NCI-H1105 treated with DMSO at 0.1 percent for 48 hours (cell line): ENCODE data around the gene STRIT1.
A peak's percentile ranks its signal among the peaks of the same experiment; 100 is the strongest.

ENCODE experiments used
- DNase-seq: peaks from one replicate; lab custom pipeline; 2025; lab: John Stamatoyannopoulos, UW

The STRIT1 gene

DNA sequence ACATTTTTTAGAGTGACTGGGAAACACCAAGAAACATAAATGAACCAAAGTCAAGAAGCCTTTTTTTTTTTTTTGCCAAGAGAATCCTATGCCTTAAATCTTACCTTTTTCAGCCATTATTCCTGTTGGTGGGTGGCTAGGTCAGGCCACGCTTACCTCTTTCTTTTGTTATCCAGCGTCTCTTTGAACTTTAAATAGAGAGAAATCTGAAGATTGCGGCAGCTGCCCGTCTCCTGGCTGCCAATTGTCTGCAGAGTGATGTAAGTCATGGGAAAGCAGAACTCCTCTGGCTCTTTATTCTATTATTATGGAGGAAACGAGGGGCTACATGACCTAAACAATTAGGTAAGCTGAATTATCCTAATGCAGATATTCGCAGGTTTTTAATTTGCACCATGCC lies at the start of gene STRIT1:
TSS of gene STRIT1 (minus strand) at position 168 of the 400 bp plus-strand sequence.
- no peak for DNase-seq

DNA sequence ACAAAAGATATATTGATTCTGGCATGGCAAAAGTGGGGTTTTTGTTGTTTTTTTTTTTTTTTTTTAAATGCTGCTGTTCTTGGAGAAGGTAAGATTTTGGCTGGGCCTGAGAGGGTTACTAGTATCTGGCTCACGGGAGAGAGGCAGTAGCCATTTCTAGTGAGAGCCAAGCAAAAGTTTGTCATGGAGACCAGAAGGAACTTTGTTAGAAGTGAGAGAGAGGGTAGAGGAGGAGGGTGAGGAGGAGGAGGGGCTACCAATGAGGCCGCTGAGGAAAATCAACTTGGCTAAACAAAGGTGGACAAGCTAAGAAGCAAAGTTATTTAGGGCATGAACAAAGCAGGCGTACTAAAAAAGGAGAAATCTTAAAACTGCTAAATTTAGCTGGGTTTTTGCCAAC lies 48.9 kb upstream of the STRIT1 start:
- DNase-seq, result no peak

DNA sequence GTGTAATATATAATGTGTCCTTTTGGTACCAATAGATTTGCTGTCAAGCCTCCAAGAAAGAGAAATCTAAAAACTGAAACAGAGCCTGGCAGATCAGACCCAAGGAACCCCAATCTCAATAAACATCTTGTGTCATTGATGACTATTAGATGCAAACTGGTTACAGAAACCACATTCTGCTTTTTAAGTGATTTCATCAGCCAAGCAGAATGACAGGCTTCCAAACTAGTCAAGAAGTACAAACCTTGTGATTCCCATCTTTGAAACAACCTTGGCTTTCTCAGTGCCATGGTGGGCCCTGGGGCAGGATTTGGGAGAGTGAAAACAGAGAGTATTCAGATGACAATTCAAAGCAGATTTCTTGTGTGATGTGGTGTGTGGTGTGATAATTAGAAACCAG lies 45.6 kb upstream of the STRIT1 start:
- DNase-seq, result no peak

DNA sequence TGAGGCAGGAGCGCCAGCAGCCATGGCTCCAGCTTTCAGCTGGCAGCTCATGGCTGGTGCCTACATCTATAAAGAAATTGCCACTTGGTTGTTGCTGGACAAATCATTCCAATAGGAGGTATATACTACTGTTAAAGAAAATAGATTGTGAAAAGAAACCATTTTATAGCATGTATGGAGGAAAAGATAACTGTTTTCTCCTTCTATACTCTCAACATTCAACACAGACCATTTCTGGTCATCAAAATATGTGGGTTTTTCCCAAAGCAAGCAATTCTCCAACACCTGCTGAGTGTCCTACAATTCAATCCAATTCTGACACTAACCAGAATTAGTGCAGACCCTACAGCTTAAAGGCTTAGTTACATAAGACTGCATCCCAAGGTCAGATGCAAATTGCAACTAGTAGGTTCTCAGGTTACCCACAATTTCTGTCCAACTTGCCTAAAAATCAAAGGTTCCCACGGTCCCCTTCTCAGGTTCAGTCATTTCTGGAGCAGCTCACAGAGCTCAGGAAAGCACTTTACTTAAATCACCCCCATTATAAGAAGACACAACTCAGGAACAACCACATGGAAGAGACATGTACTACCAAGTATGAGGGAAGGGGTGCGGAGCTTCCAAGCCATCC lies 42.4 kb upstream of the STRIT1 start:
- DNase-seq, result no peak

DNA sequence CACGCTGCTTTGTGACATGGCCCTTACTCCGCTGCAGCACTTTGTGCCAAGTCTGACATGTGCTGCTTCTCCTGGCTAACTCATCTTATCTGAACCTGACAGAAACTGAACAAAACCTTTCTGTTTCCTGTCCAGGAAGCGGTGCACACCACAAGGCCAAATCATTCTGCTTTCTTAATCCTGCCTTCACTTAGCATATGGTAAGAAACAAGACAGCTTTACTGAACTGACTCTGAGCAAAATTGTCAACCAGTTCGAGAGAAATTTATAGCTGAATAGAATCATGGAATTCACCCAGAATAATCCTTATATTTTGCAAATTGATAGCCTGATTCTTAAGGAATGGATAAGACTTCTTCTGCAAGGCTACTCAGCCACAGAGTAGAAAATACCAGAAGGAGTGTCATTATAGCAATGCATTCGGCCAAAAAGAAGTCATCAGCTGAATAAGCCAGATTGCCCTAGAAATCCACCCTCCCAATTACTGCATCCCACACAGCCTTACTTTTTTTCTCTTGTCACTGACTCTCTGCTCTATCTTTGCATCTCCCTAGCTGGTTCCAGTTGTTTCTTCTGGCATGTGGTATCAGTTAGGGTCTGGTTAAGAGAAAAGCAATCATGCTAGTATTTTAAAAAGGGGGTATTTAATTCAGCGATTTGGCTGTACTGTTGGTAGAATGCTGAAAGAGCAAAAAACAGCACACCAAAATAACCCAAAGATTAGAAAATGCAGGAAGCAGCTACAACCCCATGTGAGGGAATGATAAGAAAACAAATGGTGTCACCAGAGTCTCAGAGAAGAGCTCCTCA lies 41.6 kb upstream of the STRIT1 start:
- no peak for DNase-seq

DNA sequence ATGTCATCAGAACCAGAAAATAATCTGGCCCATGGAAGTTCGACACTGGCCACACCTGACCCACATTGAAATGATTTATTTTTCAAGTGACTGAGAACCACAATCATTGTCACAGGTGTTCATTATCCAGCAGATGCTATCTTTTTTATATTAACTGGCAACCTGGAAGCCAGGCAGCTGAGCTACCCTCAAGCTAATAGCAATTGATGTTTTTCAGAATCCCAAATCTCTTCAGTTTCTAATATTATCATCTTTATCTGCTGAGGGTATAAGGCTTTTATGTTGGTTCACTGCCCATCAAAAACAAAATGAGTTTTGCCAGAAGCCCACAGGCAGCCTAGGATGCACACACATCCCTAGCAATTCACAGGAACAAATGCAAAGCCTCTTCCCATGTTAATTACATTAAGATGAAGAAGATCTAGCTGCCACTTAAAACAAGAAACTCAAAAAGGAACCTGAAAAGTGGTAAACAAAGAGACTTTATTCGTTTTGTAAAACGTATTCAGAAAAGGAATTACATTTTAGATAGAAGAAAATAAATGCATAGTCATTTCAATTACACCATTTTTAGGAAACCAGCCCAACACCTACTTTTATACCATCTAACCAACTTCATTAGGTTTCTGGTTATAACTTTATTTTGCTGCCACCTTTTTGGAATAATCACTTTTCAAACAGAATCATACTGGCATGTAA lies 40.9 kb upstream of the STRIT1 start:
- DNase-seq, result no peak

DNA sequence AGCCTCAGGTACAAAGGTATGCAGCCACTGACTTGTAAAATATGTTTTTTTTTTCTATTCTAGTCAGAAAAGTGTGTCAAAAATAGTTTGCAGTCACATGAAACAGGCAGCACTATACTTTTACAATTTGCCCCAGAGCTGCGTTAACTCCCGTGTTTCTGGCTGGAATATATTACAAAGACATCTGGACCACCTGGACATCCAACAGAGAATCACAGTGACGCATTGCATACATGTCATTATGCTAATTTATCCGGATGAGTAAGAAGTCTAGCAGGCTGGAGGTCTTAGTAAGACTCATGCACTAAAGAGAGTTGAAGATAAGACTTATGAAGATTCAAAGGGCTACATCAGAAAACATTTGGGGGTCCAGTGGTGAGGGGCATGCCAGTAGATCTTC lies 39.2 kb upstream of the STRIT1 start:
- DNase-seq, result no peak

DNA sequence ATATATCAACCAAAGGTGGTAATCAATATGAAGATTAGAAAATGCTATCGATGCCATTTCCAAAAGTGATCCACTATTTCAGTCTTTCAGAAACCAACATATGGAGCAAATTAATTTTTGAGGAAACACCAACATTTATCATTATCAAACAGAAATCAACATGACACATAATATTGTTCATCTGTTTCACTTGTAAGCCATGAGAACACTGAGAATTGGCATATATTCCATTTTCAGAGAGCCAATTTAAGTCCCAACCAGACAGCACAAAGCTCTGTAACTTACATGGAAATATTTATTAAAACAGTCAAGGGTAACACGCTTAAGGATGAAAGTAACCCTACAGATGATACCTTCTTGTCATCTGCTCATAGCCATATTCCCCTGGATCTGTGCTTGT lies 37.6 kb upstream of the STRIT1 start:
- DNase-seq, result no peak

DNA sequence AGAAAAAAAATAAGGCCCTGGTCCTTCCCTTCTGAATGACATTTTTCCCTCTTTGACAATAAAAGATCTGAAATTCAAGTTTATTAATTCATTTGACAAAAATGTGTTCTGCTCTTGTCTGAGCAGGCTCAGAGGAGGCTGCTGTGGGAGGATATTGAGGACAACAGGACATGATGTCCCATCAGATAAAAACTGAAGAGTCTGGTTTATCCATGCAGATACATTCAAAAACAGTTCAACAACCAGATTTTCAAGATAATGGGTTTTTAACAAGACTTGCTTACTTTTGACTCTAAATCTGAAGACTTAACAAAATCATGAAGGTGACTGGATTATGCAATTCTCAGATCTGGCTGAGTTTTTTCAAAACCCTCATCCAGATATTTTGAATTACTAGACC lies 36.9 kb upstream of the STRIT1 start:
- no peak for DNase-seq

DNA sequence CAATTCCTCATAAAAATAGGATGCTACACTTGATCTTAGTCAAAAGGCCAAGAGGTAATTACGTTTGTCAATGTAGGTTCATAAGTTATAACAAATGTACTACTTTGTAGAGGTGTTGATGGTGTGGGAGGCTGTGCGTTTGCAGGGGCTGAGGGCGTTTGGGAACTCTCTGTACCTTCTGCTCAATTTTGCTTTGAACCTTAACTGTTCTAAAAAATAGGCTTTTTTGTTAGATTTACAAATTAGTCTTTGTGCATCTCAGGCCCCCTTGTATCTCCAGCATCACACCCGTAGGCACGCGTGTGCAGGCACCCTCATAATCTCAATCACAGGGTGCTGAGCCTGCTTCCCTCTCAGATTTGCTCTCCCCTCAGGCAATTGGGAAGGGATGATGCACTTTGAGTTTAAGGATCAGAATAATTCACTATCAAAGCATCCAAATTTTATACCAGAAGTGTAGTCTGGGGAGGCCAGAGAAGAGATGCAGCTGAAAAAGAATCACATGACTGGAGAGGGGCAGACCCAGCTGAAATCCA lies 36.1 kb upstream of the STRIT1 start:
- no peak for DNase-seq

DNA sequence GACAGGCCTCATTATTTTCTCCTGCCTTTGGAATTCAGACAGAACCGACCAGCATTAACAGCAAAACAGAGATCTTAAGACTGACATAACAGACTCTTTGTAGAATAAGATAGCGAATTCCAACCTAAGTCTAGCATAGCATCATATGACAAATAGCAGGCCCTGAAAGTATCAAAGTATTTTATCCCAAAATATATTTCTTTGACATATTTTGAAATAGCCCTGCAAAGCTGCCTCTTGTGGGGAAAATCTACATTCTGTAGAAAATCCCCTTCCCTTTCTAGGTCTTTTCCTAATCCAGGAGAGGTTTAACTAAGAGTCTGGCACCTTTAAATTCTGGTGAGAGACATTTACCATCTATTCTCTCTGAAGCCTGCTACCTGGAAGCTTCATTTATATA lies 34.4 kb upstream of the STRIT1 start:
- no peak for DNase-seq

DNA sequence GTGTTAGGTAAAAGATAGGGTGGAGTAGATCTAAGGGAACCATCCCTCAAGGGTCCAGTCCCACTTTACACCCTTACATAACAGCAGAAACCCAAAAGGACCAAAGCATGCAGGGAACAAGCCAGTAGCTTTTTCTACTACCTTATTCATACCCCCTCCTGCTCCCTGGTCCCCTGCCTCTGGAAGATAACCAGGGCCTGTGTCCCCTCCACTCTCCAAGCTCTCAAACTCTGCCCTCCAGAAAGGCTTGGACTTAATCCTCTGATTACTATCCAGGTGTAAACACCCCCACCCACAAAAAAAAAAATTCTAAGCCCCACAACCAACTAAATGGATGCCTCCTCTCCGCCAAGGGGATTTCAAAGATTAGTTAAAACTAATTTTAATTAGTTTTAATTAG lies 33.9 kb upstream of the STRIT1 start:
- no peak for DNase-seq

DNA sequence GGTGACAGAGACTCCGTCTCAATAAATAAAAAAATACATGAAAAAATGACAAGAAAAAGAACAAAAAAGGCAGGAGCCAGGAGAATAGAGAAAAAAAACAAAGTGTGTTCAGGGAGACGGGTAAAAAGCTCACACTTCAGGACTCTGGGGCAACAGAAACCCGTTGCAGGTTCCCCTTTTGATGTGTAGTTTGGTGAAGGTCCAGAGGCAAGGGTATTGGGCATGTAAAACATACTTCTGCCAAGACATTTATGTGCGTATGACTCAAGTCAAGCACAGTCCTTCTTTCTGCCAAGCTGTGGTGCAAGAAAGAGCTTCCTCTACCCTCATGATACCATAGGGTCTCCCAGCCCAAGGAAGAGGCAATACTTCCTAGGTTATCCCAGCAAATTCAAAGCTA lies 33.4 kb upstream of the STRIT1 start:
- no peak for DNase-seq

DNA sequence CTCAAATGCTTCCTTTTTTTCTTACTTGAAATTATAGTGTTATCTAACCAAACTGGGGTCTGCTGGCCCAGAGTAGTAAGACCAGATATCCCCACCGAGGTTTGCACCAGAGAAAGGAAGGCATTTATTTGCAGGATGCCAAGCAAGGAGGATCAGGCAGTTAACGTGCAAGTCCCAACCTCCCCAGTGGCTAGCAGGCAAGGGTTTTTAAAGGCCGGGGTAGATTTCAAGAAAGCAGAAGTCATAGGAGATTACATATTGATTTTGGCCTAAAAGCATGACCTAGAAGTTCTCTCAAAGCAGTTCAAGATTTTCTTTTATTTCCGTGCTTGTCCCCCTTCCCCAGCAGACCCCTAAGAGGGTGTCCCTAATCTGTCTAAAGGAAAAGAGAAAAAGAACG lies 32.8 kb upstream of the STRIT1 start:
- no peak for DNase-seq

DNA sequence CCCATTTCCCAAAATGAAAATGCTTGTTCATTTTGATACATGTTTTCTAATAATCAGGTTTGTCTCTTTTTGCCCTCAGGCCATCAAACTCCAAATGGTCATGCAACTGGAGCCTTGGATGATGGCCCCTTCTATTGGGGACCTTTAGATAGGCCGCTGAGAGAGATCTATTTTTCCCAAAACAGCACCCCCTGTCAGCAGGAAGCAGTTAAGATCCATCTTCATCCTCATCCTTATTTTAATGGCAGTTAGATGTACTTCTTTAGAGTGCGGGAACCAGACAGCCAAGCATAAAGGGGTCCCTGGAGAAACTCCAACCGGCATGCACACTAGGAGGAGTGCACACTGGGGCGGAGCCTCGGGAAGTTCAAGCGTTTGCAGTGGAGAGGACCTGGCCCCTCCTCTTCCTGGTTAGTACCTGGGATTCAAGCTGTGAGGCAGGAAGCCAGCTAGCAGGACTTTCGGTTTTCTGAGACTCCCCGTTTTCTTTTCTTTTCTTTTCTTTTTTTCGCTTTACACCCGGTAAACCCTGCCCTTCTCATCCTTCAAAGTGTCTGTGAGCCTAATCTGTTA lies 31.9 kb upstream of the STRIT1 start:
- DNase-seq, result no peak

DNA sequence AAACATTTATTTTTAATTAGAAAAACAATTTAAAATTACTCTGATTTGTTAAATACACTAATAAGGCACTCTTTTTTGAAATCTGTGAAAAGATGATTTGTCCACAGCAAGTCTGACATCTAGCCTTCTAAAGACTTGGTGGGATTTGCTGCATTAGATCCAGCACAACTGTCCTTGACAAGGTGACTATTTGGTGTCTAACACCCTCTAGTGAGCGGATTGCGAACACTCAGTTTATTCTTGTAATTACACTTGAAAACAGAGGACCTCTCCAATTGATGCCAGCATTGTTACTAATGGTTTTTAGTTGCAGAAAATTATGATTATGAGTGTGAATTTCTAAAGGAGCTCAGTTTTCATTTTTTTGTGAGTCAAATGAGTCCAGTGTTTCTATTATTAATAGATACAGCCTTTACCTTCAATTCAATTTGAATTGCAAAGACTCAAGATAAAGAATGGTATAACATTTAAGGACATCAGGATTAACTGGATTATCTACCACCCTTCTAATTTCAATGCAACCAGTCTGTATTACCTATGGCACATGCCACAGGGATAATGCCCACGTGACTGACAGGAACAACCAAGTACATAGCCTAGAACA lies 29.7 kb upstream of the STRIT1 start:
- peak; percentile 88 for DNase-seq

DNA sequence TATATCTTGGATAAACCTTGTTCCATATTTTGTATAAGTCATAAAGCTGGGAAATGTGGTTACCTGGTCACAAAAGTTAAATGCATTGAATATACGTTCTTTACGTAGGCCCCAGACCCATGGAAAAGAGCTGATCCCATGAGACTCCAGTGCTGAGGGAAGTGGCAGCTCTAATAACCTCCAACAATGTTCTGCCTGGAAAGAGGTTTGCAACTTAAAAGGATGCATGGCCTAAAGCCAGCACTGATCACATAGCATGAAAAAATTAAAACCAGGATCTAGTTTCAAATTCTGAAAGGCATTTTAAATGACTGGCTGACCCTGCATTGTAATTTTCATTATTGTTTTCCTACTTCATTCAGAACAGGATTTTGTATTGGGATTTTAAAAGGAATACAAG lies 27.9 kb upstream of the STRIT1 start:
- peak; percentile 48 for DNase-seq

DNA sequence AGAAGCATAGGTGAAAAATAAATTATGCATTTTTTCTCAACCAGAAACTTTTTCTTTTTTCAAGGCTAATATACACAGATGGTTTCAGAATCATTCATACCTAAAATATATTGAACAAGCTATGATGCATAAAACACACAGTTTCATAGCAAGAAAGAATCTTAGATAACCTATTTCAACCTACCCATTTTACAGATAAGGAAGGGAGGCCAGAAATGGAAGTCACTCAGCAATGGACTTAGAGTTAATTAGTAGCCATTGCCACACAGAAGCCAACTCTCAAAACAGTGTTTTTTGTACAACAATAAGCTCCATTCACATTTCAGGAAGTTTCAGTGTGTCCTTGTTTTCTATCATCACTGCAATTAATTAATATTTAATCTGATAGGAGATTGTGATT lies 27.5 kb upstream of the STRIT1 start:
- no peak for DNase-seq

DNA sequence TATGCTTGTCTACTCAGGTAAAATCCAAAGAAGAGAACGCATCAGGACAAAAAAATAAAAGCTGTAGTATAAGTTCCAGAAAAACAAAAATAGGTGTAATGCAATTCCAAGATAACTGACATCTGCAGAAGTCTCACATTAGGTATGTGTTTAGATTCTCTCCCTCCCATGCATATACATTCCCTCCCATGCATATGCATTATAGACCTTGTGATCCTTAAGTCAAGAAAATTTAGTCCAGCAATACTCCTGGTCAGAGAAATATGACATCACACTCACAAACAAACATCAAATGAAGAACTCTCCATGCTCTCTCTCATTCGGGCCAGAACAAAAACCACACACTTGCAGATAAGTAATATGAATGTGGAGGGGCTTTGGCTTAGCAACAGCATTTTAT lies 25.3 kb upstream of the STRIT1 start:
- DNase-seq, result no peak

DNA sequence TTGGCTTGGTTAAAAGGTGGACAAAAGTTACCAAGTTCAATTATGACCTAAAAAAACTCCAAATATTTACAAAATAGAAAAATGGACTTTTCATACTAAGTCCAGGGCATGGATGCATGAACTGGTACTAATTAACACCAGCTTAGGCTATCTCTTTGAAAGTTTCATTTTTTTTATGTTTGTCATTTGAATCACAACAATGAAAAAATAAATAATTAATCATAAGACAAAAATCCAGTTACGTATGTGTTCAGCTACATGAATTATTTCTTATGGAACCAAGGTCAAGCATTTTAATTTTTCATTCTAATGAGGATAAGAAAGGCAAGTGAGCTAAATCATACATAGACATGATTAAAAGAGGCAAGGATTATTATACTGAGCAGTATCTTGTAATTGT lies 23.7 kb upstream of the STRIT1 start:
- DNase-seq, result no peak

DNA sequence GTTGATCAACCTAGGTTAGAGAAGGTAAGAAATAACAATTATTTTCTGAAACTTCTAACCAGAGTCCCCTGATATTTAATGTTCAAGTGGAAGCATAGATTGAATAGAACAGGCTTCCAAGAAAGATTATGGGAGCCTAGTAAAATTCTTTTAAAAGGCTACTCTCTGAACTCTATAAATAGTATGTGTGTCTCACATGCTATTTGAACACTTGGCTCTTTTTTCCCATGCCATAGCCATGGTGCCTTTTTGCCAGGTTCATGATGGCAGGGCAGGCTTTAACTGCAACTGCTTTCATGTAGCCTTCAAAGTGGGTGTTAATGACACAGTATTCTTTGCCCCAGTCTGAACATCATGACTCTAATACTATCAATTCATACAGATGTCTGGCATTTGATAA lies 22.9 kb upstream of the STRIT1 start:
- no peak for DNase-seq

DNA sequence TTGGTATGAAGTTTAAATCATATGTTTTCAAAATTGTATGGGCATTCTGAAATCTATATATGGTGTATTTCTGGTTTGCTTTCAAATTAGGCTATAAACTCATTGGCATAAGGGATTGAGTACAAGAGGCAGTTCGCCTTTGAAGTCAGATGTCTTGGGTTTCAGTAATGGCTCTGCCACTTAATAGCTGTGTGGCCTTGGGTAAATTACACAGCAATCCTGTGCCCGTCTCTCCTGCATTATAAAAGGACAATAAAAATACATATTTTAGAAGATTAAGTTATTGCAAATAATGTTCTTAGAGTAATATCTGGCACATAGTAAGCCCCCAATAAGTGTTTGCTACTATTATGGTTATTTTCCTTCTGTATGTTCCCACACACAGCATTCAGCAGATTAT lies 20.4 kb upstream of the STRIT1 start:
- DNase-seq, result no peak
